WTC11 (cell line): Measurements from ENCODE around the gene KANSL1L. TPM values are rescaled to one million over a fixed set of nuclear protein-coding genes. Genes with fewer than 3 reads are reported as not detected.

Experiments used
- ATAC-seq: fragments of 200-7000 bp; cut with Tn5 transposase; 2 replicates; pipeline ENCODE4 v1.10.0; 2021; ENCODE audit warnings: mild to moderate bottlenecking, moderate library complexity
- CTCF ChIA-PET: fragments of 300-600 bp; sonication (Branson Sonifier 250); formaldehyde crosslinking; loops from one replicate; lab custom pipeline; 2021; ENCODE audit warnings: antibody characterized with exemption; lab: Charles Lee
- POLR2A ChIA-PET: fragments of 350-600 bp; sonication (Branson Sonifier 250); formaldehyde crosslinking; loops from one replicate; lab custom pipeline; 2021; ENCODE audit warnings: antibody characterized with exemption; lab: Charles Lee
- DNase-seq: peaks from one replicate; pipeline ENCODE4 v3.0.0; 2021; ENCODE audit warnings: low spot score
- H3K27ac Mint-ChIP-seq: 2 replicates; pipeline ENCODE4 v1.8.0; 2021; ENCODE audit warnings: mixed read lengths
- H3K27me3 Mint-ChIP-seq: 2 replicates; pipeline ENCODE4 v1.8.0; 2021; ENCODE audit warnings: low read depth, mild to moderate bottlenecking, moderate library complexity, mixed read lengths
- H3K36me3 Mint-ChIP-seq: 2 replicates; pipeline ENCODE4 v1.8.0; 2021; ENCODE audit warnings: mixed read lengths
- H3K4me1 Mint-ChIP-seq: 2 replicates; pipeline ENCODE4 v1.8.0; 2022; ENCODE audit warnings: mixed read lengths
- H3K4me3 Mint-ChIP-seq: 2 replicates; pipeline ENCODE4 v1.8.0; 2021; ENCODE audit warnings: mild to moderate bottlenecking, moderate library complexity, mixed read lengths
- H3K9me3 Mint-ChIP-seq: 2 replicates; pipeline ENCODE4 v1.8.0; 2021; ENCODE audit warnings: mixed read lengths
- AFF4 ChIP-seq: sonication (generic); formaldehyde crosslinking; IDR thresholded peaks from 2 replicates; pipeline ENCODE4 v1.8.1; 2023; ENCODE audit warnings: mild to moderate bottlenecking, missing genetic modification reagents, borderline replicate concordance
- CREB1 ChIP-seq: sonication (generic); formaldehyde crosslinking; IDR thresholded peaks from 2 replicates; pipeline ENCODE4 v1.8.0; 2023; ENCODE audit warnings: mild to moderate bottlenecking, missing genetic modification reagents
- CTCF ChIP-seq: fragments of 200-600 bp; IDR thresholded peaks from 2 replicates; pipeline ENCODE4 v1.8.0; 2022; ENCODE audit warnings: antibody characterized with exemption
- E2F1 ChIP-seq: sonication (generic); formaldehyde crosslinking; IDR thresholded peaks from 2 replicates; pipeline ENCODE4 v1.8.0; 2022; ENCODE audit warnings: mild to moderate bottlenecking, missing genetic modification reagents
- ETV6 ChIP-seq: sonication (generic); formaldehyde crosslinking; IDR thresholded peaks from 2 replicates; pipeline ENCODE4 v1.8.1; 2022; ENCODE audit warnings: mild to moderate bottlenecking, missing genetic modification reagents
- FOXK1 ChIP-seq: sonication (generic); formaldehyde crosslinking; IDR thresholded peaks from 2 replicates; pipeline ENCODE4 v1.8.0; 2022; ENCODE audit warnings: mild to moderate bottlenecking, moderate library complexity, missing genetic modification reagents
- GABPB1 ChIP-seq: sonication (generic); formaldehyde crosslinking; IDR thresholded peaks from 2 replicates; pipeline ENCODE4 v1.8.1; 2023; ENCODE audit warnings: mild to moderate bottlenecking, missing genetic modification reagents
- GTF2I ChIP-seq: fragments of 250-450 bp; sonication (Bioruptor Pico); conservative IDR thresholded peaks from 2 replicates; pipeline ENCODE4 v1.4.0; 2021; ENCODE audit warnings: mild to moderate bottlenecking
- MXD4 ChIP-seq: fragments of 250-450 bp; sonication (Bioruptor Pico); IDR thresholded peaks from 2 replicates; pipeline ENCODE4 v1.8.0; 2021; ENCODE audit warnings: mild to moderate bottlenecking, moderate library complexity, borderline replicate concordance
- NFE2L1 ChIP-seq: sonication (generic); formaldehyde crosslinking; IDR thresholded peaks from 2 replicates; pipeline ENCODE4 v1.8.1; 2023; ENCODE audit warnings: missing genetic modification reagents
- OVOL2 ChIP-seq: fragments of 250-450 bp; sonication (Bioruptor Pico); IDR thresholded peaks from 2 replicates; pipeline ENCODE4 v1.9.0; 2021; ENCODE audit warnings: mild to moderate bottlenecking, borderline replicate concordance
- PRDM15 ChIP-seq: sonication (generic); formaldehyde crosslinking; IDR thresholded peaks from 2 replicates; pipeline ENCODE4 v1.8.0; 2022; ENCODE audit warnings: missing genetic modification reagents
- SP1 ChIP-seq: sonication (generic); formaldehyde crosslinking; conservative IDR thresholded peaks from 2 replicates; pipeline ENCODE4 v1.8.1; 2022; ENCODE audit warnings: missing genetic modification reagents
- ZNF281 ChIP-seq: sonication (generic); formaldehyde crosslinking; IDR thresholded peaks from 2 replicates; pipeline ENCODE4 v1.8.0; 2023; ENCODE audit warnings: mild to moderate bottlenecking, missing genetic modification reagents
- ZNF317 ChIP-seq: sonication (generic); formaldehyde crosslinking; IDR thresholded peaks from 2 replicates; pipeline ENCODE4 v1.8.1; 2023; ENCODE audit warnings: low read depth, mild to moderate bottlenecking, moderate library complexity, missing genetic modification reagents, borderline replicate concordance
- total RNA-seq: library from RNA; stranded (reverse); gene quantifications from 3 replicates; pipeline ENCODE4 v1.2.3, GENCODE V29; 2021
- TF ChIP-seq, protein P1 (sequence below): sonication (generic); formaldehyde crosslinking; IDR thresholded peaks from 2 replicates; pipeline ENCODE4 v1.8.1; 2022; ENCODE audit warnings: low read depth, missing genetic modification reagents, borderline replicate concordance
- TF ChIP-seq, protein P2 (sequence below): sonication (generic); formaldehyde crosslinking; conservative IDR thresholded peaks from 2 replicates; pipeline ENCODE4 v1.8.1; 2023; ENCODE audit warnings: mild to moderate bottlenecking, low read depth, missing genetic modification reagents, moderate library complexity

Gene KANSL1L
- total RNA-seq, 1 experiment from 2014 or later, result 11.4 TPM

GRCh38 chr2:209976698-209977385 lies 194.4 kb downstream of the KANSL1L start (continued):
- TF ChIP-seq, protein P1, sequence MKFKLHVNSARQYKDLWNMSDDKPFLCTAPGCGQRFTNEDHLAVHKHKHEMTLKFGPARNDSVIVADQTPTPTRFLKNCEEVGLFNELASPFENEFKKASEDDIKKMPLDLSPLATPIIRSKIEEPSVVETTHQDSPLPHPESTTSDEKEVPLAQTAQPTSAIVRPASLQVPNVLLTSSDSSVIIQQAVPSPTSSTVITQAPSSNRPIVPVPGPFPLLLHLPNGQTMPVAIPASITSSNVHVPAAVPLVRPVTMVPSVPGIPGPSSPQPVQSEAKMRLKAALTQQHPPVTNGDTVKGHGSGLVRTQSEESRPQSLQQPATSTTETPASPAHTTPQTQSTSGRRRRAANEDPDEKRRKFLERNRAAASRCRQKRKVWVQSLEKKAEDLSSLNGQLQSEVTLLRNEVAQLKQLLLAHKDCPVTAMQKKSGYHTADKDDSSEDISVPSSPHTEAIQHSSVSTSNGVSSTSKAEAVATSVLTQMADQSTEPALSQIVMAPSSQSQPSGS (CRISPR knock-in tag), result no peak
- TF ChIP-seq PRDM15 (CRISPR knock-in tag), result no peak
- no peak for TF ChIP-seq ETV6 (CRISPR knock-in tag)
- no peak for TF ChIP-seq ZNF317 (CRISPR knock-in tag)
- TF ChIP-seq E2F1 (CRISPR knock-in tag), result no peak
- TF ChIP-seq SP1, result no peak
- TF ChIP-seq GABPB1 (CRISPR knock-in tag), result no peak
- no peak for TF ChIP-seq GTF2I
- no peak for TF ChIP-seq FOXK1 (CRISPR knock-in tag)

DNA sequence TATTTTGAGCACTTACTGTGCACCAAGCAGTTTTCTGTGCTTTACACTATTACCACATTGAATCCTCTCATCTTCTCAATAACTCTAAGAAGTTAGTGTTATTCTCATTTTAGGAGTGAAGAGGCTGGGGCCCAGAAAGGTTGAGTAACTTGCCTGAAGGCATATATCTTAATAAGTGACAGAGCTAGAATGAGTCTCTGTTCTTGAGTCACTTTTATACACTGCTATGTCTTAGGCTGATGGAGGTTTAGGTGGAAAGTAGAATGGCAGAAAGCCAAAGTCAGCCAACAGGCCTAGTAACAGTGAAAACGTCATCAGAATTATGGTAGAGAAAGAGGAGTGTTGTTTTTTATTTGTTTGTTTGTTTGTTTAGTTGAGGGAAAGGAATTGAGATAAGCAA lies 196.6 kb downstream of the KANSL1L start:
- no peak overlapping the region for H3K4me3 Mint-ChIP-seq
- ATAC-seq (no peak), DNase-seq (no peak)
- TF ChIP-seq MXD4 (CRISPR knock-in tag), result no peak
- TF ChIP-seq CREB1 (CRISPR knock-in tag), result no peak
- no peak for TF ChIP-seq AFF4 (CRISPR knock-in tag)
- no peak for TF ChIP-seq CTCF
- no peak for TF ChIP-seq NFE2L1
- no peak for TF ChIP-seq FOXK1 (CRISPR knock-in tag)
- TF ChIP-seq, protein P2, sequence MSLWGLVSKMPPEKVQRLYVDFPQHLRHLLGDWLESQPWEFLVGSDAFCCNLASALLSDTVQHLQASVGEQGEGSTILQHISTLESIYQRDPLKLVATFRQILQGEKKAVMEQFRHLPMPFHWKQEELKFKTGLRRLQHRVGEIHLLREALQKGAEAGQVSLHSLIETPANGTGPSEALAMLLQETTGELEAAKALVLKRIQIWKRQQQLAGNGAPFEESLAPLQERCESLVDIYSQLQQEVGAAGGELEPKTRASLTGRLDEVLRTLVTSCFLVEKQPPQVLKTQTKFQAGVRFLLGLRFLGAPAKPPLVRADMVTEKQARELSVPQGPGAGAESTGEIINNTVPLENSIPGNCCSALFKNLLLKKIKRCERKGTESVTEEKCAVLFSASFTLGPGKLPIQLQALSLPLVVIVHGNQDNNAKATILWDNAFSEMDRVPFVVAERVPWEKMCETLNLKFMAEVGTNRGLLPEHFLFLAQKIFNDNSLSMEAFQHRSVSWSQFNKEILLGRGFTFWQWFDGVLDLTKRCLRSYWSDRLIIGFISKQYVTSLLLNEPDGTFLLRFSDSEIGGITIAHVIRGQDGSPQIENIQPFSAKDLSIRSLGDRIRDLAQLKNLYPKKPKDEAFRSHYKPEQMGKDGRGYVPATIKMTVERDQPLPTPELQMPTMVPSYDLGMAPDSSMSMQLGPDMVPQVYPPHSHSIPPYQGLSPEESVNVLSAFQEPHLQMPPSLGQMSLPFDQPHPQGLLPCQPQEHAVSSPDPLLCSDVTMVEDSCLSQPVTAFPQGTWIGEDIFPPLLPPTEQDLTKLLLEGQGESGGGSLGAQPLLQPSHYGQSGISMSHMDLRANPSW, result no peak
- TF ChIP-seq OVOL2 (CRISPR knock-in tag), result no peak
- TF ChIP-seq ZNF281 (CRISPR knock-in tag), result no peak

More for the DNA sequence above, 196.6 kb downstream of the KANSL1L start:
- Mint-ChIP-seq H3K4me1 (no peaks in the 10 kb centered on the region), H3K27ac (no peak overlapping the region), H3K9me3 (no peaks in the 10 kb centered on the region), H3K36me3 (no peaks in the 10 kb centered on the region), H3K27me3 (0 out of 2 replicates have a peak, but pooled peaks cover 4% of the 10 kb centered on the region)
- POLR2A ChIA-PET, result no interaction called here
- CTCF ChIA-PET, result interaction anchor here (0.6 to 2.7 kb wide), 3 partner anchors 14 to 224 kb away, joined by 3 to 13 read pairs (median 3); no protein-coding TSS in a partner anchor
